ENCODE data around the gene RPS17.

The RPS17 gene

GRCh38 chr15:82569834-82570233 lies 29.6 kb upstream of the RPS17 start:
- TF ChIP-seq ESRRG (CRISPR knock-in tag; IDR thresholded peaks at IDR 0.05) (no peak), CSDC2 (CRISPR knock-in tag; IDR thresholded peaks at IDR 0.05) (no peak), POU6F1 (CRISPR knock-in tag; IDR thresholded peaks at IDR 0.05; ENCODE audit: borderline replicate concordance, low read depth) (no peak), PATZ1 (CRISPR knock-in tag; IDR thresholded peaks at IDR 0.05; ENCODE audit: borderline replicate concordance) (no peak), TCF4 (CRISPR knock-in tag; IDR thresholded peaks at IDR 0.05; ENCODE audit: borderline replicate concordance) (no peak), TOX (CRISPR knock-in tag; IDR thresholded peaks at IDR 0.05; ENCODE audit: borderline replicate concordance) (no peak), ZFP30 (CRISPR knock-in tag; IDR thresholded peaks at IDR 0.05) (no peak)
- no peak for ATAC-seq

- TF ChIP-seq ESRRG (CRISPR knock-in tag; IDR thresholded peaks at IDR 0.05) (no peak), CSRNP3 (CRISPR knock-in tag; IDR thresholded peaks at IDR 0.05) (no peak), POU6F1 (CRISPR knock-in tag; IDR thresholded peaks at IDR 0.05; ENCODE audit: borderline replicate concordance, low read depth) (no peak), ZFP3 (CRISPR knock-in tag; IDR thresholded peaks at IDR 0.05) (no peak), ZNF8 (CRISPR knock-in tag; IDR thresholded peaks at IDR 0.05) (no peak), PATZ1 (CRISPR knock-in tag; IDR thresholded peaks at IDR 0.05; ENCODE audit: borderline replicate concordance) (no peak), TOX (CRISPR knock-in tag; IDR thresholded peaks at IDR 0.05; ENCODE audit: borderline replicate concordance) (no peak)
- ATAC-seq, result no peak
Measured at GRCh38 chr15:82568986-82569385, 28.7 kb upstream of the RPS17 start.

GRCh38 chr15:82567661-82568060 lies 27.4 kb upstream of the RPS17 start:
- ATAC-seq, result no peak
- no peak for TF ChIP-seq CSRNP3 (CRISPR knock-in tag; IDR thresholded peaks at IDR 0.05)
- no peak for TF ChIP-seq PPARA (CRISPR knock-in tag; IDR thresholded peaks at IDR 0.05; ENCODE audit: borderline replicate concordance)
- no peak for TF ChIP-seq GLIS3 (CRISPR knock-in tag; IDR thresholded peaks at IDR 0.05)
- TF ChIP-seq ISL1 (CRISPR knock-in tag; IDR thresholded peaks at IDR 0.05), result no peak
- TF ChIP-seq TCF4 (CRISPR knock-in tag; IDR thresholded peaks at IDR 0.05; ENCODE audit: borderline replicate concordance), result no peak
- TF ChIP-seq ZFP3 (CRISPR knock-in tag; IDR thresholded peaks at IDR 0.05), result no peak
- no peak for TF ChIP-seq TSHZ2 (CRISPR knock-in tag; IDR thresholded peaks at IDR 0.05)
- no peak for TF ChIP-seq ZFP30 (CRISPR knock-in tag; IDR thresholded peaks at IDR 0.05)
- TF ChIP-seq ZC3H10 (CRISPR knock-in tag; IDR thresholded peaks at IDR 0.05), result no peak
- no peak for TF ChIP-seq POU6F1 (CRISPR knock-in tag; IDR thresholded peaks at IDR 0.05; ENCODE audit: borderline replicate concordance, low read depth)
- TF ChIP-seq CREB5 (CRISPR knock-in tag; IDR thresholded peaks at IDR 0.05; ENCODE audit: low read depth), result no peak
- TF ChIP-seq PATZ1 (CRISPR knock-in tag; IDR thresholded peaks at IDR 0.05; ENCODE audit: borderline replicate concordance), result no peak
- no peak for TF ChIP-seq SNAI2 (CRISPR knock-in tag; IDR thresholded peaks at IDR 0.05)
- TF ChIP-seq CSDC2 (CRISPR knock-in tag; IDR thresholded peaks at IDR 0.05), result no peak
